GM12892 (cell line): ENCODE measurements around the gene DHX32.
"Not testable (repeated sequence)": the region's sequence is repeated elsewhere in the genome, so short reads cannot be mapped to it uniquely, and the experiment has no call there.

Source experiments
- POLR2A ChIP-seq: IDR thresholded peaks from 2 replicates; pipeline ENCODE4 v1.6.1; 2011; ENCODE audit warnings: low read depth, low read length, control low read depth
- POLR2AphosphoS5 ChIP-seq: IDR thresholded peaks from 2 replicates; pipeline ENCODE4 v1.6.1; 2011; ENCODE audit warnings: low read depth, low read length, control low read depth

GRCh38 chr10:125913277-125913676, 32.2 kb upstream of the DHX32 start:
- not testable (repeated sequence) for TF ChIP-seq POLR2A, POLR2AphosphoS5
